G401 (cell line): Measurements from ENCODE around the gene TAF1B. TPM values are rescaled to one million over a fixed set of nuclear protein-coding genes. Genes with fewer than 3 reads are reported as not detected.
A peak's percentile ranks its signal among the peaks of the same experiment; 100 is the strongest.

Experiments used
- DNase-seq: peaks from one replicate; pipeline ENCODE4 v3.0.0-alpha.2; 2015; ENCODE audit warnings: low spot score
- in situ Hi-C: cut with HindIII; loops from 2 replicates; pipeline ENCODE4 v1.10.0; 2016; ENCODE audit warnings: low sequenced_read_pairs, mixed read lengths
- total RNA-seq: library from RNA; depleted of rRNA; stranded (reverse); fragments of >200 nt; shearing (Covaris generic); gene quantifications from 2 replicates; pipeline ENCODE4 v1.2.3, GENCODE V29; 2014

Gene TAF1B
- total RNA-seq, 1 experiment from 2014 or later, result 70.7 TPM

- DNase-seq, result no peak
- in situ Hi-C loops, result loop anchor here (25.0 kb wide), 1 partner anchor 156 kb away; the partner anchor contains the start of gene GRHL1
These were observed 36.6 kb upstream of the TAF1B start for GRCh38 chr2:9806656-9807055.

GRCh38 chr2:9807056-9807455 lies 36.2 kb upstream of the TAF1B start:
- in situ Hi-C loops, result loop anchor here (25.0 kb wide), 1 partner anchor 155 kb away; the partner anchor contains the start of gene GRHL1
- DNase-seq, result no peak

DNA sequence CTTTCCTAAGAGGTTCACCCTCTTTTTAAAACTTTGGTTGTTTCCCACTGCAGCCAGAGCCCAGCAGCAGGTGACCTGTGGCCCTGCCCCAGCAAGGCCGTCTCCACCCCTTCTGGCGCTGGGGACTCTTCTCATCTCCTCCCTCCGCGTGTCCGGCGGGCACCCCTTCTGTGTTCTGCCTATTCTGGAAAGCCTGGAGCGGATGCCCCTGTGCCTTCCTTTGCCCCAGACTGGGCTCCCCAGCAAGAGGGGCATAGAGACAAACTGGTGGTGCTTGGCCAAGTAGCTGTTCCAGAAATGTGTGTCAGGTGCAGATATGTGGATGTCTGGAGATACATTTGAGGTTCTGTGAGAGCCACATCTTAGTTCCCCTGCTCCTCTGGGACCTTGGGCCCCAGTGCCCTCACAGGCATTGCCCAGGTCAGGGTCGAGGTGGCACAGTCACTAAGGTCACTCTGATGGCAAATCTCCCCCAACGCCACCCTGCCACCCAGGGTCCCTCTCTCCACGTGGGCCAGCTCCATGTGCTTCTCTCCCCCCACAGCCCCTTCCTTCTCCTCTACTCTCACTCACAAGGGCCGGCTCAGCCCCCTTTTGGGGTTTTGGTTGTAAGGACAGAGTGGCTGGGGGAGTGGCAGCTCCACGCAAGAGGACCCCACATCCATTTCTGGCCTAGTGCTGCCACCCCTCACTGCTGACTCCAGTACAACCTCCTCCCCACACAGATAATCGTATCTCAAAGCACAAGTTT lies 35.5 kb upstream of the TAF1B start:
- in situ Hi-C loops, result loop anchor here (25.0 kb wide), 1 partner anchor 155 kb away; the partner anchor contains the start of gene GRHL1
- no peak for DNase-seq

GRCh38 chr2:9808334-9809063 lies 34.8 kb upstream of the TAF1B start:
- DNase-seq, result no peak
- in situ Hi-C loops, result loop anchor here (25.0 kb wide), 1 partner anchor 154 kb away; the partner anchor contains the start of gene GRHL1

DNA sequence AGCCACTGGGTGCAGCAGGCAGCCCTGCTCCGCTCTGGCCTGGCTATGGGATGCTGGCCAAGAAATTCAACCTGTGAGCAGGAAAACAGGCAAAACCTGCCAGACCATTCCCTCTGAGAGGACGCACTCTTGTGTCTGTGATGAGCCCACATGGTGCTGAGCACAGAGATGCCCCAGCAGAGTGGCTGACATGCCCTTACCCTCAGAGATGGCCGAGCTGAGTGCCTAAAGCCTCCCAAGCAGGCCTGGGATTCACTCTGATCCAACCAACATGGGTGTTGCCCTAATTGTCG lies 34.3 kb upstream of the TAF1B start:
- peak; percentile 46 for DNase-seq
- in situ Hi-C loops, result loop anchor here (25.0 kb wide), 1 partner anchor 153 kb away; the partner anchor contains the start of gene GRHL1

DNA sequence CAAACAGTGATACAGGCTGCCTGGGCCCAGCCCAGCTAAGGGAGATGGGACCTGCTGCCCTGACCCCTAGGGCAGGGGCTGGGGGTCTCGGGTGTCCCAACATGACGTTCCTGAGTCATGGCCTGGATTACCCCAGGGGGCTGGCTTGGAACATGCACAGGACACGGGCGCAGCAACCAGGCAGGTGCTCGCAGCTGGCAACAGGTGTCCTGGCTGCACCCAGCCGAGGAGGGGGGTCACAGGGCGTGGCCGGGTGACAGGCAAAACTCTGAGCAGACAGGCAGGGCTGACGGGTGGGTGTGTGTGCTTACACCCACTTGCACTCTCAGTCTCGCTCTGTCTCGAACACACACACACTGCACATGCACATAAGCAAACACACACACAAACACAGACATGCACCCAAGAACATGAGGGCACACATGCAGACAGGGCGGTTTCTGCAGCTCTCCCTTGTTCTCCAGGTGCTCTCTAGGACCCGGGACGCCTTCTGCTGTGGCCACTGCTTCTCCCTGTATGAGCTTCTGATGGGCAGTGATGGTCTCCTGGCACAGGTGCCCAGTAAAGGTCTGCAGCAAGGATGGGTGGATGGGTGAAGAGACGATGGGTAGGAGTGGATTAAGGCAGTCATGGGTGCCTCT lies 33.7 kb upstream of the TAF1B start:
- in situ Hi-C loops, result loop anchor here (10.0 to 25.0 kb wide), 2 partner anchors 153 to 235 kb away; partner anchors contain the start of genes GRHL1 and KLF11
- DNase-seq, result no peak

DNA sequence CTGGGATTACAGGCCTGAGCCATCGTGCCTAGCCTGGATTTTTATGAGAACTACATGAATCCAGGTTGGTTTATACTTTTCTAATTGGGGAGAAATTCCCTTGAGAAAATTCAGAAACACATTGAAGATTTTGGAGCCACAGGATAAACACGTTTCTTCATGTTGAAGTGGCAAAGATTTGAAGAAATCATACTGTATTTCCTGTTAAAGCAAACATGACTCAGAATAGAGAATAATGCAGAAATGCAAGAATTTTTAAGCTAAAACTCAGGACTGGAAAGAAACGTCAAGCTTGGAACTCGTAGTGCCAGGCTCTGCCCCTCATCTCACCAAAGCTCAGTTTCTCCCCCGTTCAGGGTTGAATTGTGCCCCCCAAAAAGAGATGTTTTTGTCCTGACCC lies 32.1 kb upstream of the TAF1B start:
- DNase-seq, result no peak
- in situ Hi-C loops, result loop anchor here (10.0 to 25.0 kb wide), 2 partner anchors 151 to 234 kb away; partner anchors contain the start of genes GRHL1 and KLF11

GRCh38 chr2:9811679-9812511 lies 31.4 kb upstream of the TAF1B start:
- in situ Hi-C loops, result loop anchor here (10.0 to 25.0 kb wide), 2 partner anchors 150 to 233 kb away; partner anchors contain the start of genes GRHL1 and KLF11
- DNase-seq, result no peak

DNA sequence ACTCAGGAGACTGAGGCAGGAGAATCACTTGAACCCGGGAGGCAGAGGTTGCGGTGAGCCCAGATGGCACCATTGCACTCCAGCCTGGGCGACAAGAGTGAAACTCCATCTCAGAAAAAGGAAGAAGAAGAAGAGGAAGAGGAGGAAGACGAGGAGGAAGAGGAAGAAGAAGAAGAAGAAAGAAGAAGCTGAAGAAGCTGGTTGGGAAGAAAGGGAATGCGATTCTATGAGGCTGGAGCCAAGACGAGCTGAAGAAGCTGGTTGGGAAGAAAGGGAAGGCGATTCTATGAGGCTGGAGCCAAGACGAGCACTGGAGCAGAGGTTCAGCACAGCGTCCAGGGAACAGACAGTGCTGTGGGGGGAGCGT lies 30.3 kb upstream of the TAF1B start:
- DNase-seq, result no peak
- in situ Hi-C loops, result loop anchor here (10.0 to 25.0 kb wide), 2 partner anchors 149 to 232 kb away; partner anchors contain the start of genes GRHL1 and KLF11

DNA sequence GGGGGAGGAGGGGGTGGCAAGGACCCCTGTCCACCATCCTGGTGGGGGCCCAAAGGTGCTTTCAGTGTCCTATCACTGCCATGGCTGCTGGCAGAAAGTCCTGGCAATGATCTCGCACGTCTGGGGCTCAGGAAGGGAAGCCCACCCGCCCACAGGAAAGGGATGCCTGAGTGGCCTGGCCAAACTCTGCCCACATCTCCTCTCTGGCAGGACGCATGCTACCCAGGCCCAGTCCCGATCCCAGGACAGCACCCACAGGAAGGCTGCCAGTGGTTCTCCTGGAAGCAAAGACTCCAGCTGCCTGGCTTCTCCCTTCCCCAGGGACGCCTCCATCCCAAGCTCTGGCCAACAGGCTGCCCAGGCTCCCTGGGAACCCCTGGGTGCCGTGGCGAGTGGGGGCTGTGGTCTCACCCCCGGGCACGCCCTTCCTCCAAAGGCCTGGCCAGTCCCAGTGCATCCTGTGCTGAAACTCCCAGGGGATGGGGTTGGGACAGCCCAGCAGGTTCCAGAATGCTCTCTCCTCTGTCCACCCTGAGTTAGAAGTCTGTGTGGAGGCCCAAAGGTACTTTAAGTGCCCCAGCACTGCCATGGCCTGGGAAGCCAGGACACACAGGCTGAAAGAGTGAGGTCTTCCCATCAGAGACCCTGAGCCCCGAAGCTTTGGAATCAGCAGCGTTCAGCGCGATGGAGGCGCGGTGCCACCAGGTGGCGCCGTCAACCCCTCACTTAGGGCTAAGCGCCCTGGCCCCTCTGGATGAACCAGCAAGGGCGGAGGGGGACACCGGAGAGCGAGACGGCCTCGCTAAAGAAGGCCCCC lies 29.8 kb upstream of the TAF1B start:
- peak; percentile 74 for DNase-seq
- in situ Hi-C loops, result loop anchor here (10.0 to 25.0 kb wide), 2 partner anchors 149 to 231 kb away; partner anchors contain the start of genes GRHL1 and KLF11

DNA sequence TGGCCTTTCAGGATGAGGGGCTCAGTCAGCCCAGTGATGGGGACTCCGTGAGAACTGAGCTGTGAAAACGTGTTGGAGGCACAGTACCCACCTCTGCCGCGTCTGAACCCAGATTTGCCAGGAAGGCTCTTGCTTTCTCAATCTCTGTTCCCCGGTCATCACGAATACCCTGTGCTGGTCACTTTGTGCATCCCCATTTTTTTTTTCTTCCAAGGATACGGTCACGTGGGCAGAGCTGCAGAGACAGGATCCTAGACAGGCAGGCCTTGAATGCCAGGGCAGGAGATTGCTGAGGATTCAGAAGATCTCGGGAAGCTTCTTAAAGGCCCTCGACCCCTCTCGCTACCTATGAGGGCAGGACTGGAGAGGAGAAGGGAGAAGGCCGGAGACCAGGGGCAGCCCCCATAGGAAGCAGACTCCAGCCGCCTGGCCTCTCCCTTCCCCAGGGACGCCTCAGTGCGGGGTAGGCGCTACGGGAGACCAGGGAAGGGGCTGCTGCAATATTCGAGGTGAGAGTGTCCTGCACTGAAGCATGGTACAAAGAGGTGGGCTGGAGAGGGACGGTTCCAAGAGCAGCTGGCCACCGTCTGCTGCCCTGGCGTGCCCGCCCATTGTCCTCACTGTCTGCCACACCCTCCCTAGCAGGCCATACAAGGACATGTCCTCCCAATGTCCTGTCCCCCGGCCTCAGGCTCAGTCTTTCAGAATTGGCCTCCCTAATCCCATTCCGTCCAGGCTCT lies 29.0 kb upstream of the TAF1B start:
- no peak for DNase-seq
- in situ Hi-C loops, result loop anchor here (10.0 to 25.0 kb wide), 2 partner anchors 148 to 231 kb away; partner anchors contain the start of genes GRHL1 and KLF11

- DNase-seq, result no peak
- in situ Hi-C loops, result loop anchor here (10.0 to 25.0 kb wide), 2 partner anchors 147 to 230 kb away; partner anchors contain the start of genes GRHL1 and KLF11
These were observed 28.2 kb upstream of the TAF1B start for GRCh38 chr2:9815076-9815475.

DNA sequence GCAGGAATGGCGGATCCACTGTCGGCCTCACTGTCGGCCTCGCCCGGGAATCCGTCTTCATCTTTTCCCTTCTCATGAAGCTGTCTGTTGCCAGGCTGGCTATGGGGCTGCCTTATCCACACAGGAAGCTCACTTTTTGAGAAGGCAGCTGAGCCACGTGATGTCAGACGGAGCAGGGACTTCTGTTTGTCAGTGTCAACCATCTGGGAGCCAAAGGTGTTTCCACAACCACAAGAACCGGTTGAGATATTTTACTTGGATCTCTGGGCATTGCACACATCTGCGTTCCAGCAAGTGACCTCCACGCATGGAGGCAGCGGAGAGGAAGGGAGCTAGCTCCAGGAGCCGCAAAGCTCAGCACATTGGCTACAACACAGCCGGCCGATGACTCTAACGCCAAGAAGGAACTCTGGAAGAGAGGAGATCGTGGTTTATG lies 27.4 kb upstream of the TAF1B start:
- in situ Hi-C loops, result loop anchor here (10.0 to 25.0 kb wide), 2 partner anchors 146 to 229 kb away; partner anchors contain the start of genes GRHL1 and KLF11
- DNase-seq, result no peak

- no peak for DNase-seq
- in situ Hi-C loops, result loop anchor here (10.0 to 25.0 kb wide), 2 partner anchors 144 to 227 kb away; partner anchors contain the start of genes GRHL1 and KLF11
These were observed 25.2 kb upstream of the TAF1B start for GRCh38 chr2:9818097-9818496.

DNA sequence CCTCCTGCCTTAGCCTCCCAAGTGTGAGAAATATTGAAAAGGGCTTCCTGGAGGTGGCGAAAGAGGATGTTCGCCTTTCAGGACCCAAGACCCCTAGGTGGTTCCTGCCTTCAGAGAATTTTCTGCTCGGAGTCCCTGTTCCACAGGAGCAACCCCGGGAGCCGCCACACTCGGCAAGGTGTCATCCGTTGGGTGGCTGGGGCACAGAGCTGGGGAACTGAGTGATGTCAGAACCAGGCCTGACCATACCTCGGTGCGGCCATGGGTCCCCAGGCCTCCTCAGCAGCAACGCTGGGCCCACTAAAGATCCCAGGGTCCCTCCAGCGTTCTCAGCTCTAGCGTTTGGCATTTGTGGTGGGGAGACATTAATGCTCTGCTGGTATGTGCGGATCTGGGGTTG lies 23.7 kb upstream of the TAF1B start:
- in situ Hi-C loops, result loop anchor here (10.0 to 25.0 kb wide), 2 partner anchors 143 to 225 kb away; partner anchors contain the start of genes GRHL1 and KLF11
- no peak for DNase-seq
